OCI-LY3 (cell line): ENCODE results near the gene MMEL1.

Experiments used
- EZH2phosphoT487 ChIP-seq: fragments of 200-600 bp; shearing (Covaris generic); IDR thresholded peaks from 2 replicates; pipeline ENCODE4 v1.6.1; 2018; ENCODE audit warnings: antibody characterized with exemption, mixed run types, low read depth
- TF ChIP-seq, protein P1 (sequence below): fragments of 200-600, 300-600 bp; sonication (generic); IDR thresholded peaks from 2 replicates; pipeline ENCODE4 v1.5.1; 2014; ENCODE audit warnings: antibody characterized with exemption, low read length, low read depth

DNA sequence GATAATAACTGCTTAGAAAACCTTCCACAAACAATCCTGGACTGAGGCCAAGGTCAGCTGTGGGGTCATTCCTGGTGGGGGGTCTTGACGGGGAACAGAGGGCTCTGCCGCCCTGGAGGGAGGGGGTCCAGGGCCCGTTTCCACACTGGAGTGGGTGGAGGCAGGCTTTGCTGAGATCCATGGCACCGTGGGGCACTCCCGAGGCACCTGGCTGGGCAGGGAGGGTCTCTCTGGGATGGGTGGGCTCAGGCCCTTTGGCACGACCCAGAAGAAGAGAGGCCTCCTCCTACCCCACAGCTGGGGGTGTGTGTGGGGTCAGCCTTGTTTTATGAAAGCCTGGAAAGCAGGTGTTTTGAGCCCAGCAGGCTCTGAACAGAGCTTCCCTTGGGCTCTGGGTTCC lies 5.1 kb downstream of the MMEL1 start:
- TF ChIP-seq, protein P1, sequence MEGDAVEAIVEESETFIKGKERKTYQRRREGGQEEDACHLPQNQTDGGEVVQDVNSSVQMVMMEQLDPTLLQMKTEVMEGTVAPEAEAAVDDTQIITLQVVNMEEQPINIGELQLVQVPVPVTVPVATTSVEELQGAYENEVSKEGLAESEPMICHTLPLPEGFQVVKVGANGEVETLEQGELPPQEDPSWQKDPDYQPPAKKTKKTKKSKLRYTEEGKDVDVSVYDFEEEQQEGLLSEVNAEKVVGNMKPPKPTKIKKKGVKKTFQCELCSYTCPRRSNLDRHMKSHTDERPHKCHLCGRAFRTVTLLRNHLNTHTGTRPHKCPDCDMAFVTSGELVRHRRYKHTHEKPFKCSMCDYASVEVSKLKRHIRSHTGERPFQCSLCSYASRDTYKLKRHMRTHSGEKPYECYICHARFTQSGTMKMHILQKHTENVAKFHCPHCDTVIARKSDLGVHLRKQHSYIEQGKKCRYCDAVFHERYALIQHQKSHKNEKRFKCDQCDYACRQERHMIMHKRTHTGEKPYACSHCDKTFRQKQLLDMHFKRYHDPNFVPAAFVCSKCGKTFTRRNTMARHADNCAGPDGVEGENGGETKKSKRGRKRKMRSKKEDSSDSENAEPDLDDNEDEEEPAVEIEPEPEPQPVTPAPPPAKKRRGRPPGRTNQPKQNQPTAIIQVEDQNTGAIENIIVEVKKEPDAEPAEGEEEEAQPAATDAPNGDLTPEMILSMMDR, result no peak
- TF ChIP-seq EZH2phosphoT487, result no peak
